Colonic mucosa (tissue), 4 donors: ENCODE measurements around the gene CCDC8. TPM values are rescaled to one million over a fixed set of nuclear protein-coding genes. Genes with fewer than 3 reads are reported as not detected.
A peak's percentile ranks its signal among the peaks of the same experiment; 100 is the strongest.

Source experiments
- DNase-seq: peaks from one replicate; pipeline ENCODE4 v3.0.0-alpha.2; 2020
- H3K27ac ChIP-seq: fragments of 200-600 bp; one replicate; pipeline ENCODE4 v1.8.0; 2021
- H3K27me3 ChIP-seq: fragments of 200-600 bp; one replicate; pipeline ENCODE4 v1.8.0; 2021
- H3K36me3 ChIP-seq: fragments of 200-600 bp; one replicate; pipeline ENCODE4 v1.8.0; 2021
- H3K4me1 ChIP-seq: fragments of 200-600 bp; one replicate; pipeline ENCODE4 v1.8.0; 2021; ENCODE audit warnings: mild to moderate bottlenecking
- H3K4me3 ChIP-seq: fragments of 200-600 bp; one replicate; pipeline ENCODE4 v1.8.0; 2021
- H3K9ac ChIP-seq, 2 donors: one replicate each; pipeline ENCODE4 v1.7.0; 2013; ENCODE audit warnings: control low read depth in 2 of 2, low read depth in 2 of 2, low read length in 2 of 2
- H3K9me3 ChIP-seq: fragments of 200-600 bp; one replicate; pipeline ENCODE4 v1.8.0; 2021
- CTCF ChIP-seq: fragments of 200-600 bp; IDR thresholded peaks from one replicate; pipeline ENCODE4 v1.8.0; 2022; ENCODE audit warnings: antibody characterized with exemption, mild to moderate bottlenecking
- intact Hi-C: fragments of 100-400 bp; cut with DNase I; formaldehyde crosslinking; loops from one replicate; pipeline ENCODE4 v1.14.1; 2022
- total RNA-seq, 2 donors: library from RNA; stranded (reverse); fragmentation: NEBNext Ultra II Directional in 1 of 2; extraction: Animal tissue kit (Norgen Biotek cat#: 25700) in 1 of 2; gene quantifications; one replicate each; pipeline ENCODE4 v1.2.1, GENCODE V29; 2021
- donor health status: healthy.
- donor health status: DM: no; HTN: no; CAD: no.
- donor health status: DM: no; HTN: no; CAD: no.

Gene CCDC8
- 1 to 10 TPM in 1 of 2 donors, under 1 TPM in 1; 0.99 to 1.1 TPM for total RNA-seq

GRCh38 chr19:46413262-46414031, at the start of gene CCDC8:
Gene CCDC8 (minus strand): TSS chr19:46413564. CDS start chr19:46412810, 754 bp downstream.
- Histone ChIP-seq H3K4me3 (peak within 1 kb of the TSS; percentile 25), H3K27ac (no peak within 1 kb of the TSS), H3K9ac (peak within 1 kb of the TSS in 1 of 2 donors; percentile 39), H3K9me3 (no peaks in the 10 kb centered on the region), H3K27me3 (peaks cover 36% of the 10 kb centered on the region), H3K36me3 (no peaks in the 10 kb centered on the region), H3K4me1 (no peaks in the 10 kb centered on the region)
- DNase-seq: peak; percentile 62
- intact Hi-C loops: no loop called here
- no peak for TF ChIP-seq CTCF

GRCh38 chr19:46461537-46461936, 48.2 kb upstream of the CCDC8 start:
- no peak for TF ChIP-seq CTCF
- intact Hi-C loops: no loop called here
- H3K27me3 ChIP-seq: no peaks in the 10 kb centered on the region

GRCh38 chr19:46460981-46461380, 47.6 kb upstream of the CCDC8 start:
- TF ChIP-seq CTCF: no peak
- Histone ChIP-seq H3K9me3 (no peaks in the 10 kb centered on the region), H3K27ac (no peak overlapping the region), H3K36me3 (no peaks in the 10 kb centered on the region), H3K9ac (no peak overlapping the region), H3K27me3 (no peaks in the 10 kb centered on the region), H3K4me3 (no peak overlapping the region), H3K4me1 (no peaks in the 10 kb centered on the region)
- intact Hi-C loops: no loop called here
- DNase-seq: no peak

More at GRCh38 chr19:46461537-46461936, 48.2 kb upstream of the CCDC8 start:
- H3K9ac ChIP-seq: no peak overlapping the region
- no peak overlapping the region for H3K27ac ChIP-seq
- no peaks in the 10 kb centered on the region for H3K4me1 ChIP-seq
- no peak overlapping the region for H3K4me3 ChIP-seq
- no peaks in the 10 kb centered on the region for H3K36me3 ChIP-seq
- no peaks in the 10 kb centered on the region for H3K9me3 ChIP-seq
- no peak for DNase-seq

- Histone ChIP-seq H3K27ac (no peak overlapping the region), H3K9ac (no peak overlapping the region), H3K36me3 (no peaks in the 10 kb centered on the region), H3K27me3 (no peaks in the 10 kb centered on the region), H3K9me3 (no peaks in the 10 kb centered on the region), H3K4me1 (no peaks in the 10 kb centered on the region), H3K4me3 (no peak overlapping the region)
- no peak for TF ChIP-seq CTCF
- intact Hi-C loops: no loop called here
- DNase-seq: no peak
Observed at GRCh38 chr19:46460055-46460454, 46.7 kb upstream of the CCDC8 start.

- Histone ChIP-seq H3K36me3 (no peaks in the 10 kb centered on the region), H3K4me1 (no peaks in the 10 kb centered on the region), H3K27me3 (no peaks in the 10 kb centered on the region), H3K9ac (no peak overlapping the region), H3K27ac (no peak overlapping the region), H3K4me3 (no peak overlapping the region), H3K9me3 (no peaks in the 10 kb centered on the region)
- DNase-seq: no peak
- no peak for TF ChIP-seq CTCF
- intact Hi-C loops: no loop called here
Observed at GRCh38 chr19:46456930-46457329, 43.6 kb upstream of the CCDC8 start.
